ENCODE results near the gene CLCA2.

The CLCA2 gene

GRCh38 chr1:86477682-86478081, 53.7 kb downstream of the CLCA2 start:
- DNase-seq, result no peak

- no peak for DNase-seq
Observed at GRCh38 chr1:86478416-86479156, 54.6 kb downstream of the CLCA2 start.

- no peak for DNase-seq
Observed at GRCh38 chr1:86481966-86482365, 58.0 kb downstream of the CLCA2 start.

GRCh38 chr1:86487131-86487810, 63.3 kb downstream of the CLCA2 start:
- no peak for DNase-seq

- DNase-seq, result no peak
Observed at GRCh38 chr1:86487811-86488141, 63.8 kb downstream of the CLCA2 start.

GRCh38 chr1:86489242-86489878, 65.4 kb downstream of the CLCA2 start:
- DNase-seq, result no peak

- DNase-seq, result no peak
Observed at GRCh38 chr1:86491171-86491950, 67.4 kb downstream of the CLCA2 start.

GRCh38 chr1:86498281-86498680, 74.3 kb downstream of the CLCA2 start:
- peak; percentile 60 for DNase-seq

GRCh38 chr1:86499987-86500593, 76.1 kb downstream of the CLCA2 start:
- DNase-seq, result peak; percentile 93

- no peak for DNase-seq
Observed at GRCh38 chr1:86500714-86501113, 76.7 kb downstream of the CLCA2 start.

- DNase-seq, result peak; percentile 67
Observed at GRCh38 chr1:86502125-86502646, 78.2 kb downstream of the CLCA2 start.

GRCh38 chr1:86502721-86503405, 78.9 kb downstream of the CLCA2 start:
- DNase-seq, result no peak

GRCh38 chr1:86503406-86504136, 79.6 kb downstream of the CLCA2 start:
- no peak for DNase-seq

GRCh38 chr1:86504137-86504479, 80.1 kb downstream of the CLCA2 start:
- DNase-seq, result peak; percentile 55

GRCh38 chr1:86504895-86505563, 81.1 kb downstream of the CLCA2 start:
- DNase-seq, result peak; percentile 19

GRCh38 chr1:86505564-86505902, 81.6 kb downstream of the CLCA2 start:
- DNase-seq, result no peak

All from hematopoietic multipotent progenitor cell treated with erythropoietin and hydrocortisone succinate and interleukin-3 and kit ligand, for 4 days (in vitro differentiated cells).